Measurements from ENCODE around the gene TMTC1.

DNA sequence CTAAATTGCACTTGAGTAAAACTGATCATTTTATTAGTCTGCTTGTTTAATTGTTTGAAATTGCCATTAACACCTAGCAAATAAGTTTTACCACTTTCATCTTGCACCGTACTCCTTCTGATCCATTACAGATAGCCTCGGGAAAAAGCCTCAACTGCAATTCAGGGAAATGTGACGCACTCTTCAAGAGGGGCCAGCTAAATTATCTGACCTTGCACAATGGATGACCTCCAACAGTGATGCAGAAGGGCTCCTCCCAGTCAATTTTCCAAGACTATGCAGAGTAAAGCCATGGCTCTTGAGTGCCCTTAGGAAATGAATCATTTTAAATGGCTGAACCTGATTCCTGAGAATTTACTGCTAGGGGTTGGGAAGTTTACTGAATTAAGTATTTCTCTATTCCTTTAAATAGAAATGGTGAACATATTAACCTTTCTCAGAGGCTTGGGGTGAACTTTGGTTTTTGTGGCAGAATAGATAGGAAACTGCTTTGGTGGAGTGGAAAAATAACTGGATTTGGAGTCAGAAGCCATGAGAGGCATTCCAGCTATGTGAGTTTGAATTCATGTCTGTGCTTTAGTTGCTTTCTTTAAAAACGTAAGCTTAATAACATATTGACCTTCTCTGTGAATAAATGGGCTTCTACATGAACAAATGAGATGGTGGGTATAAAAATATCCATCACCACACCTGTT, 221.5 kb downstream of the TMTC1 start:
- TF ChIP-seq, protein P1, sequence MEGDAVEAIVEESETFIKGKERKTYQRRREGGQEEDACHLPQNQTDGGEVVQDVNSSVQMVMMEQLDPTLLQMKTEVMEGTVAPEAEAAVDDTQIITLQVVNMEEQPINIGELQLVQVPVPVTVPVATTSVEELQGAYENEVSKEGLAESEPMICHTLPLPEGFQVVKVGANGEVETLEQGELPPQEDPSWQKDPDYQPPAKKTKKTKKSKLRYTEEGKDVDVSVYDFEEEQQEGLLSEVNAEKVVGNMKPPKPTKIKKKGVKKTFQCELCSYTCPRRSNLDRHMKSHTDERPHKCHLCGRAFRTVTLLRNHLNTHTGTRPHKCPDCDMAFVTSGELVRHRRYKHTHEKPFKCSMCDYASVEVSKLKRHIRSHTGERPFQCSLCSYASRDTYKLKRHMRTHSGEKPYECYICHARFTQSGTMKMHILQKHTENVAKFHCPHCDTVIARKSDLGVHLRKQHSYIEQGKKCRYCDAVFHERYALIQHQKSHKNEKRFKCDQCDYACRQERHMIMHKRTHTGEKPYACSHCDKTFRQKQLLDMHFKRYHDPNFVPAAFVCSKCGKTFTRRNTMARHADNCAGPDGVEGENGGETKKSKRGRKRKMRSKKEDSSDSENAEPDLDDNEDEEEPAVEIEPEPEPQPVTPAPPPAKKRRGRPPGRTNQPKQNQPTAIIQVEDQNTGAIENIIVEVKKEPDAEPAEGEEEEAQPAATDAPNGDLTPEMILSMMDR (optimal IDR thresholded peaks at IDR 0.05 in 1 of 3, IDR thresholded peaks at IDR 0.05 in 1 of 3, conservative IDR thresholded peaks at IDR 0.05 in 1 of 3; ENCODE audit: extremely low read depth in 1 of 3, insufficient read depth in 2 of 3, low read length in 3 of 3): no peak
- TF ChIP-seq EZH2 (IDR thresholded peaks at IDR 0.05; ENCODE audit: low read length): no peak
